C4-2B (cell line): ENCODE results near the gene EXOC6B.
A peak's percentile ranks its signal among the peaks of the same experiment; 100 is the strongest.

Source experiments
- ZFX ChIP-seq: fragments of 450-650 bp; IDR thresholded peaks from 2 replicates; pipeline ENCODE4 v1.6.1; 2017
- TF ChIP-seq, protein P1 (sequence below): fragments of 450-650 bp; conservative IDR thresholded peaks from 2 replicates; pipeline ENCODE4 v1.5.1; 2017; ENCODE audit warnings: mild to moderate bottlenecking

GRCh38 chr2:72825257-72826155, at the start of gene EXOC6B:
- TF ChIP-seq, protein P1, sequence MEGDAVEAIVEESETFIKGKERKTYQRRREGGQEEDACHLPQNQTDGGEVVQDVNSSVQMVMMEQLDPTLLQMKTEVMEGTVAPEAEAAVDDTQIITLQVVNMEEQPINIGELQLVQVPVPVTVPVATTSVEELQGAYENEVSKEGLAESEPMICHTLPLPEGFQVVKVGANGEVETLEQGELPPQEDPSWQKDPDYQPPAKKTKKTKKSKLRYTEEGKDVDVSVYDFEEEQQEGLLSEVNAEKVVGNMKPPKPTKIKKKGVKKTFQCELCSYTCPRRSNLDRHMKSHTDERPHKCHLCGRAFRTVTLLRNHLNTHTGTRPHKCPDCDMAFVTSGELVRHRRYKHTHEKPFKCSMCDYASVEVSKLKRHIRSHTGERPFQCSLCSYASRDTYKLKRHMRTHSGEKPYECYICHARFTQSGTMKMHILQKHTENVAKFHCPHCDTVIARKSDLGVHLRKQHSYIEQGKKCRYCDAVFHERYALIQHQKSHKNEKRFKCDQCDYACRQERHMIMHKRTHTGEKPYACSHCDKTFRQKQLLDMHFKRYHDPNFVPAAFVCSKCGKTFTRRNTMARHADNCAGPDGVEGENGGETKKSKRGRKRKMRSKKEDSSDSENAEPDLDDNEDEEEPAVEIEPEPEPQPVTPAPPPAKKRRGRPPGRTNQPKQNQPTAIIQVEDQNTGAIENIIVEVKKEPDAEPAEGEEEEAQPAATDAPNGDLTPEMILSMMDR: no peak
- TF ChIP-seq ZFX: peak; percentile 48; the same call in 1 of the 2 replicates
